Lower lobe of right lung (tissue), 2 donors: ENCODE results near the gene AFF4. TPM values are rescaled to one million over a fixed set of nuclear protein-coding genes. Genes with fewer than 3 reads are reported as not detected.
A peak's percentile ranks its signal among the peaks of the same experiment; 100 is the strongest.

ENCODE experiments used
- ATAC-seq, 2 donors: fragments of 200-7000 bp; cut with Tn5 transposase; one replicate each; pipeline ENCODE4 v1.9.1; 2020 to 2022; ENCODE audit warnings: mild to moderate bottlenecking in 2 of 2, moderate library complexity in 2 of 2
- DNase-seq: peaks from one replicate; pipeline ENCODE4 v3.0.0-alpha.2; 2020
- H3K27ac ChIP-seq: fragments of 200-600 bp; one replicate; pipeline ENCODE4 v1.8.0; 2022
- H3K27me3 ChIP-seq: fragments of 200-600 bp; one replicate; pipeline ENCODE4 v1.8.0; 2022; ENCODE audit warnings: low read depth
- H3K36me3 ChIP-seq: fragments of 200-600 bp; one replicate; pipeline ENCODE4 v1.8.0; 2022; ENCODE audit warnings: mild to moderate bottlenecking
- H3K4me1 ChIP-seq: fragments of 200-600 bp; one replicate; pipeline ENCODE4 v1.8.0; 2022
- H3K4me3 ChIP-seq: fragments of 200-600 bp; one replicate; pipeline ENCODE4 v1.8.0; 2022; ENCODE audit warnings: mild to moderate bottlenecking
- H3K9me3 ChIP-seq: fragments of 200-600 bp; one replicate; pipeline ENCODE4 v1.8.0; 2022
- intact Hi-C: fragments of 100-400 bp; cut with DNase I; formaldehyde crosslinking; loops from one replicate; pipeline ENCODE4 v1.11.0; 2022
- total RNA-seq: library from RNA; stranded (reverse); fragmentation: NEBNext Ultra II Directional; extraction: Animal tissue kit (Norgen Biotek cat#: 25700); gene quantifications from one replicate; pipeline ENCODE4 v1.2.1, GENCODE V29; 2021
- TF ChIP-seq, protein P1 (sequence below): fragments of 200-600 bp; IDR thresholded peaks from one replicate; pipeline ENCODE4 v1.8.0; 2022; ENCODE audit warnings: antibody characterized with exemption, mild to moderate bottlenecking
- donor health status: DM: no; HTN: yes; CAD: no; lungs with severe emphysema.

The AFF4 gene
- total RNA-seq, 1 donor from 2014 or later: 68.6 TPM

GRCh38 chr5:132886064-132886823 is 77.2 kb downstream of the AFF4 start:
- Histone ChIP-seq H3K27ac (no peak overlapping the region), H3K4me1 (no peaks in the 10 kb centered on the region), H3K27me3 (no peaks in the 10 kb centered on the region), H3K36me3 (peaks cover 97% of the 10 kb centered on the region), H3K4me3 (no peak overlapping the region), H3K9me3 (no peaks in the 10 kb centered on the region)
- TF ChIP-seq, protein P1, sequence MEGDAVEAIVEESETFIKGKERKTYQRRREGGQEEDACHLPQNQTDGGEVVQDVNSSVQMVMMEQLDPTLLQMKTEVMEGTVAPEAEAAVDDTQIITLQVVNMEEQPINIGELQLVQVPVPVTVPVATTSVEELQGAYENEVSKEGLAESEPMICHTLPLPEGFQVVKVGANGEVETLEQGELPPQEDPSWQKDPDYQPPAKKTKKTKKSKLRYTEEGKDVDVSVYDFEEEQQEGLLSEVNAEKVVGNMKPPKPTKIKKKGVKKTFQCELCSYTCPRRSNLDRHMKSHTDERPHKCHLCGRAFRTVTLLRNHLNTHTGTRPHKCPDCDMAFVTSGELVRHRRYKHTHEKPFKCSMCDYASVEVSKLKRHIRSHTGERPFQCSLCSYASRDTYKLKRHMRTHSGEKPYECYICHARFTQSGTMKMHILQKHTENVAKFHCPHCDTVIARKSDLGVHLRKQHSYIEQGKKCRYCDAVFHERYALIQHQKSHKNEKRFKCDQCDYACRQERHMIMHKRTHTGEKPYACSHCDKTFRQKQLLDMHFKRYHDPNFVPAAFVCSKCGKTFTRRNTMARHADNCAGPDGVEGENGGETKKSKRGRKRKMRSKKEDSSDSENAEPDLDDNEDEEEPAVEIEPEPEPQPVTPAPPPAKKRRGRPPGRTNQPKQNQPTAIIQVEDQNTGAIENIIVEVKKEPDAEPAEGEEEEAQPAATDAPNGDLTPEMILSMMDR: no peak
- intact Hi-C loops: no loop called here
- ATAC-seq (no peak), DNase-seq (no peak)

DNA sequence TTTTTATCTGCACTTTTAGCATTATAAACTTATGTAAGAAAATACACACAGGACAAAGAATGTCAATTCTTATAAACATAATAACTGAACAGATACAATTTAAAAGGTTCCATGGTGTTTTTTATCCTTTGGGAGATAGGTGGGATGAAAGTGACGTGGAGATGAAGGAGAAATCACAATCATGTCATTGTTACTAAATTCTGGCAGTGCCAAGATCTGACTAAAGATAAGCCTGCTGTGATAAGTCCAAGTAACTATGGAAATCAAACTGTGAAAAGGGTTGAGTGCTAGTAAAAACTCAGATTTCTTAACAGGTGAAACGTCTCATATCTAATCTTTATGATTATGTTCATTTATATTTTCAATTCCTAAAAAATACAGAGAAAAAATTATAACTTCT is 78.9 kb downstream of the AFF4 start:
- no peak for DNase-seq
- Histone ChIP-seq H3K4me1 (no peaks in the 10 kb centered on the region), H3K27ac (no peak overlapping the region), H3K9me3 (no peaks in the 10 kb centered on the region), H3K36me3 (peaks cover 98% of the 10 kb centered on the region), H3K4me3 (no peak overlapping the region), H3K27me3 (no peaks in the 10 kb centered on the region)
- intact Hi-C loops: no loop called here
- TF ChIP-seq, protein P1: no peak
- no peak for ATAC-seq

DNA sequence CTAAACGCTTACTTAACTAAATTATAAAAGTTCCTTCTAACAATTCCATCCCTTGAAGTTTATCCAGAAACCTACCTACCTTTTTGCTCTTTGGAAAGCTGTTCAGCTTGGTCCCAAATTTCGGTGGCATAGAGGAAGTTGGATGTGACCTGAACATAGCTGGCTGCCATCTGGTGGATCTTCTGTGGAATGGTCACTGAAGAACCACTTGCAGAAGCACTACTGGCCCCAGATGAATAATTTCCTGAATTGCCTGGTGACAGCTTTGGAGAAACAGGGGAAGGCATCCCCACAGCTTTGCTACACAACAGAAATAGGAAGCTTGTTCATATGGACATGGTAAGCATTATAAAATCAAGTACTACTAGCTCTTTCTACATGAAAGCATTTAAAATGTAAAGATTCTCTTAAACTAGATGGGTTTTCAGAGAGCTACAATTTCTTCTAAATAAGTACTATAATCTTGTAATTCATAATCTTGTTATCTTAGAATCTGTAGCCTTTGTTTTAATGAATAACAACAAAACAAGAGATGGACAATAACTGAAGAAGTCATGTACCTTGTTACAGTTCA is 80.1 kb downstream of the AFF4 start:
- no peaks in the 10 kb centered on the region for H3K4me1 ChIP-seq
- peak; percentile 84 to 88 for ATAC-seq
- no peak overlapping the region for H3K27ac ChIP-seq
- intact Hi-C loops: no loop called here
- no peak for DNase-seq
- no peak overlapping the region for H3K4me3 ChIP-seq
- H3K9me3 ChIP-seq: no peaks in the 10 kb centered on the region
- TF ChIP-seq, protein P1: peak; percentile 67
- no peaks in the 10 kb centered on the region for H3K27me3 ChIP-seq
- H3K36me3 ChIP-seq: peaks cover 100% of the 10 kb centered on the region

- no peak overlapping the region for H3K27ac ChIP-seq
- peaks cover 3% of the 10 kb centered on the region for H3K4me1 ChIP-seq
- H3K4me3 ChIP-seq: no peak overlapping the region
- H3K36me3 ChIP-seq: peaks cover 71% of the 10 kb centered on the region
- ATAC-seq (peak; percentile 65 to 75), DNase-seq (no peak)
- intact Hi-C loops: no loop called here
- no peaks in the 10 kb centered on the region for H3K27me3 ChIP-seq
- H3K9me3 ChIP-seq: no peaks in the 10 kb centered on the region
- TF ChIP-seq, protein P1: no peak
These were observed 85.5 kb downstream of the AFF4 start for GRCh38 chr5:132877938-132878337.

GRCh38 chr5:132877466-132877865 is 86.0 kb downstream of the AFF4 start:
- Histone ChIP-seq H3K27ac (no peak overlapping the region), H3K9me3 (no peaks in the 10 kb centered on the region), H3K4me1 (peaks cover 5% of the 10 kb centered on the region), H3K36me3 (peaks cover 66% of the 10 kb centered on the region), H3K27me3 (no peaks in the 10 kb centered on the region), H3K4me3 (no peak overlapping the region)
- no peak for DNase-seq
- intact Hi-C loops: no loop called here
- TF ChIP-seq, protein P1: no peak
- ATAC-seq: no peak
